HG03045 (cell line): ENCODE measurements around the gene LAMA1.
"Not testable (repeated sequence)": the region's sequence is repeated elsewhere in the genome, so short reads cannot be mapped to it uniquely, and the experiment has no call there.

ENCODE experiments used
- ATAC-seq: cut with Tn5 transposase; IDR thresholded peaks from one replicate; pipeline ENCODE4 v1.9.1; 2021; ENCODE audit warnings: mild to moderate bottlenecking, moderate library complexity; ENCODE audit not compliant: unreplicated experiment

Gene LAMA1

GRCh38 chr18:7117390-7118355, at the start of gene LAMA1:
Gene LAMA1, minus strand, starts transcription at chr18:7117797. Its CDS starts 77 bp downstream, at chr18:7117720.
- no peak for ATAC-seq

GRCh38 chr18:7165846-7166393, 48.3 kb upstream of the LAMA1 start:
- no peak for ATAC-seq

- no peak for ATAC-seq
Measured at GRCh38 chr18:7164323-7165004, 46.9 kb upstream of the LAMA1 start.

- no peak for ATAC-seq
Measured at GRCh38 chr18:7158216-7158615, 40.6 kb upstream of the LAMA1 start.

GRCh38 chr18:7157760-7158159, 40.2 kb upstream of the LAMA1 start:
- ATAC-seq = no peak

GRCh38 chr18:7155887-7156286, 38.3 kb upstream of the LAMA1 start:
- no peak for ATAC-seq

DNA sequence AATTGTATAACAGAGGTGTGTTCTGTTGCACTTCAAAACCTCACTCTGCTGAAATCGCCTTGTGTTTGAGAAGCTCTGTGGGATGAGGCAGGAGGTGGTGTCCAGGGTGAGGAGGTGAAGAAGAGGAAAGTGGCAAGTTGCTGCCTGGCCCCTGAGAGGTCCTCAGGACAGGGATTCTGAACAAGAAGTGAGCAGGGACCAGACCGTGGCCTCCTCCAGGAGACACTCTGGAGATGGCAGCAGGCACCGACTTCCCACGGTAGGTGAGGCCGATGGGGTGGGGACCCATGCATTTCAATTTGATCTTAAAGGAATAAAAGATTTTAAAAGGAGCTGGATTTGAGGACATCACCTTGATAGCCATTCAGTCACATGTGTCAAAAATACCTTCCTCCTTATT, 37.5 kb upstream of the LAMA1 start:
- no peak for ATAC-seq

DNA sequence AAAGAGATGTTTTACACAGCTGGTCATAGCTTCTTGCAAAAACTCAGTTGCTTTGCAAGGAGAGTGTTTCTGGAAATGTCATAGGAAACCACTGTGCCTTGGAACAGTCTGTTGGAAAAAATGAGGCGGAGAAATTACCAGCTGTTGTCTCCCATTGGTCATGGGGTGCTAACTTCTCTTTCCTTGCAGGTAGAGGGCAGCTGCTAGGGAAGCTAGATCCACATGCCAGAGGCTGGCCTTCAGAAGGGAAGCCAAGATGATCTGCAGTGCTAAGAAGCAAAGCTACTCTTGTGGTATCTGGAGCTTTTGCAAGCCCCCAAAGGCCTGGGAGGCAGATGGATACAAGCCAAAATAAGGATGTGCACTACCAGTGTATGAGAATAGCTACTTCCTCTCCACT, 34.8 kb upstream of the LAMA1 start:
- ATAC-seq = no peak

- no peak for ATAC-seq
Measured at GRCh38 chr18:7147399-7147798, 29.8 kb upstream of the LAMA1 start.

DNA sequence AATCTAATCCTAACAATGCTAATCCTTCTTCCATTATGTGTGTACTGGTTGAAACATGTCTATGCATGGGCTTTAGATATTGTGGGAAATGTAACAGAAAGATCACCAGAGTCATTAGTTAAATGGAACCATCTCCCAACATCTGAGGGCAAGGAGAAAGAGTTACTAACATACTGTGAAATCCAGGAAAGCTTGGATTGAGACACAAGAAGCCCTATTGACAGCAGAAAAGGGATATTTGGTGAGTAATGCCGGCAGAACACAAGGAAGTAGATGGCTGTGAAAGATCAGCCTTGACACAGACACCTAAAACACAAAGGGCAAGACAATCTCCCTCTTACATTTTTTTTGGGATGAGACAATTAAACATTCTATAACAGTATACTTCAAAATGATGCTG, 28.5 kb upstream of the LAMA1 start:
- ATAC-seq = no peak

DNA sequence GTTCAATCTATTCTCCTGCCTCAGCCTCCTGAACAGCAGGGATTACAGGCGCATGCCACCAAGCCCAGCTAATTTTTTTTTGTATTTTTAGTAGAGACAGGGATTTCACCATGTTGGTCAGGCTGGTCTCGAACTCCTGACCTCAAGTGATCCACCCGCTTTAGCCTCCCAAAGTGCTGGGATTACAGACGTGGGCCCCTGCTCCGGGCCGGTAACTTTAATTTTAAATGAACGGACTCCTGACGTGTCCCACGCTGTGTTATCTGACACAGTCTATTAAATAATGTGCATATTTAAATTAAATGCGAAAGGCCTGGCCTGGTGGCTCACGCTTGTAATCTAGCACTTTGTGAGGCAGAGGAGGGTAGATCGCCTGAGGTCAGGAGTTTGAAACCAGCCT, 27.3 kb upstream of the LAMA1 start:
- not testable (repeated sequence) for ATAC-seq

DNA sequence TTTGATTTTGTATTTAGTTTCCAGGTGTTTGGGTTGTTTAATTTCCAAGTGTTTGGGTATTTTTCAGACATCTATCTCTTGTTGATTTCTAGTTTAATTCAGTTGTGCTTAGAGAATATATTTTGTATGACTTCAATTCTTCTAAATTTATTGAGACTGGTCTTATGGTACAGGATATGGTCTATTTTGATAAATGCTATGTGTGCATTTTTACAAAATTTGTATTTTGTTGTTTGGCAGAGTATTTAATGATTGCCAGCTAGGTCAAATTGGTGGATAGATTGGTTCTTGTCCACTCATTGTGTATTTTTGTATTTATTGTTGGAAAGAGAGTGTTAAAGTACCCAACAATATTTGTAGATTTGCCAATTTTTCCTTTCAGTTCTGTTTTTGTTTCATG, 23.7 kb upstream of the LAMA1 start:
- ATAC-seq = no peak

GRCh38 chr18:7139409-7139808, 21.8 kb upstream of the LAMA1 start:
- ATAC-seq = no peak

DNA sequence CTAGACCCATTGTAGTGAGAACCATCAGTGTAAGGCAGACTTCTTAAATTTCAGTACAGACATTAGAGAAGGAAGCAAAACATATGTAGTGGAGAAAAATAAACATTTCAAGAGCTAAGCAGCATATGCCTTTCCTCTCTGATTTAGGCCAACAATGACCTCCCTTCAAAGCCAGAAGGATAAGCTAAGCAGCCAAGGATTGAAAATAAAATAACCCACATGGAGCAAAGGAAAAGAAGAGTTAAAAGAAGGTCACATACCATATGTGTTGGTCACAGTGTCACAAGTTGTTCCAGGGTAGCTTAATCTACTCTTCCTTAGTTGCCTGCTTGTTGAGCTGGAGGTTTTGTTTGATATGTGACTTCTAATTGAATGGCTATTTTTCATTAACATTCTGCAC, 15.6 kb upstream of the LAMA1 start:
- ATAC-seq = no peak

DNA sequence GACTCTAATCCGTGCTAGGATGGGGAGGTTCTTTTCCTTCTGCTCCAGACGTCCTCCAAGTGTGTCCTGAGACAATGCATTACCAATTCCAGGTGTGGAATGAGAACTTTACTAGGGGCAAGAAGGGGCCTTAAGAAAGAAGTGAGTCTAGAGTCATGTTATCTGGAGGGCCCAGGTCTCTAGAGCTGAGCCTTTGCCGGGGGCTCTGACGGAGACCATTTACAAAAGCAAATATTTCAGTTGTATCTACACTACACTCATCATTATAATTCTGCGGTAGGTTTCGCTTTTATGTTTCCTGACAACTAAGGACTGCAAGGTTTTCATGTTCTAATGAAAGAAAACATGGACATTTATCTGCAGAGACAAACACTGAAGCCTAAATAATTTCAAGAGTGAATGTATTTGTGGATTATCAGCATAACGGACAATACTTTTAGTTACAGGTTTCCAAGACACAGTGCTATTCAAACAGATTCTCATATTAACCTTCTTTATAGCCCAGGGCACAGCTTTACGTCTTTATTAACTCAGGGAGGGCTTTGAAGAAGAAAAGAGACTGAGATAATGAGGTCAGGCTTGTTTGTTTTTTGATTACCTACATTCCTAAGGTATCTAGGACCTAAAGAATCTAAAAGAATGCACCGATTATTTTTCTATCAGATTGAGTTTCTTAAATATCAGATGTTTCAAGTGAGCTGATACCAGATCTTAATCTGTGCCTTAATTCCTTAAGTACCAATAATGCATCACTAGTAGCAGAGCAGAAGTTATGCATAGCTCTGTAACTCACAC, 15.0 kb upstream of the LAMA1 start:
- no peak for ATAC-seq

- no peak for ATAC-seq
Measured at GRCh38 chr18:7122376-7122775, 4.8 kb upstream of the LAMA1 start.

DNA sequence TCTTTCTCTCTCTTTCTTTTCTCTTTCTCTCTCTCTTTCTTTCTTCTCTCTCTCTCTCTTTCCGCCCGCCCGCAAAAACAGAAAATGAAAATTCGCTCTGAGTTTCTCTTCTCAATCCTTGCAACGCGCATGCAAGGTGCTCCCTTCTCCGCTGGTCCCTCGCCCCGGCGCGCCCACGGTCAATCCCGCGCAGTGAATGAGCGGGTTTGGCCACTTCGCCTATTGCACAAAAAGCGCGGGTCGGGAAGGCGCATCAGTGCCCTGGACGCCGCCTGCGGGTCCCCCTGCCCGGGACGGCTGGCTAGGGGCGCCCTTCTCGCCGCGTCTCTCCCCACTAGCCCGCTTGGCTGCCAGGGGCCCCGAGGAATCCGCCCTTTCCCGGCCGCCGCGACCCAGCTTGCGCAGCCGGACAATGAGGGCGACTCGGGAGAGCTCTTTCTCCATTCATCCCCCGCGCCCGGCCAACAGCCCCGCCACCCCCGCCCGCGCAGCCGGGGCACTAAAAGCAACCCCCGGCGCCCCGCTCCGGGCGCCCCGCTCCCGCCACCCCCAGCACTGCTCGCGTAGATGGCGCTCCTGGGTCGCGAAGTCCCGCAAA, 706 bp downstream of the LAMA1 start:
- no peak for ATAC-seq

DNA sequence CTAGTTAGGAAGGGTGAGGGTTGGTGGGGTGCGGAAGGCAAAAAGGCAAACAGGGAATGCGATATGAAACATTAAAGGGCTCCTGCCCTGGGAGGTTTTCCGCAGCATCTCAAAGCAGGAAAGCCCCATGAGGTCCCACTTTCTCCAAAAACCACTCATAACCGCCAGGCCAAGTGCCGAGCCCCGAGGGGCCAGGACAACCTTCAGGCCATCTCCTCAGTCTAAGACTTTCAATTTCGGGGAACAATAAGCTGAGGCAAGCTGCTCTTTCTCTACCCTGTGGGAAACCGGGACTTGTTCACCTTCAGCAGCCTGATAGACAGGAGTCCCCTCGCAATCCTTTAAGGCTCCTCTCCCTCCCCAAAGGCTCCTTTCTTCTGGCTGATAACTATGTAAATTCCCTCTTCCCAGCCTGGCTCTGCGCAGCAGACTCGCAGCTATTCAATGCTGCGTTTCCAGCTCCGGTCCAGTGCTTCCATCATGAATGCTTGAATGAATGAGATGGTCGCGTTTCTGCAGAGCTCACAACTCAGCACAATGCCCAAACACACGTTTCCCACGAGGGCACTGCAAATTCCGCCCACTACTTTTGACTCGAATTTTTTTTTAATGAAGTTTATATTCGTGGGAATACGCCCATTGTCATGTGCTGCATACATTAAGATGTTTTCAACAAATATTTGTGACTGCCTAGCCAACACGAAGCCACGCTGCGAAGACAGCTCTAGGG, 1.4 kb downstream of the LAMA1 start:
- ATAC-seq = no peak

DNA sequence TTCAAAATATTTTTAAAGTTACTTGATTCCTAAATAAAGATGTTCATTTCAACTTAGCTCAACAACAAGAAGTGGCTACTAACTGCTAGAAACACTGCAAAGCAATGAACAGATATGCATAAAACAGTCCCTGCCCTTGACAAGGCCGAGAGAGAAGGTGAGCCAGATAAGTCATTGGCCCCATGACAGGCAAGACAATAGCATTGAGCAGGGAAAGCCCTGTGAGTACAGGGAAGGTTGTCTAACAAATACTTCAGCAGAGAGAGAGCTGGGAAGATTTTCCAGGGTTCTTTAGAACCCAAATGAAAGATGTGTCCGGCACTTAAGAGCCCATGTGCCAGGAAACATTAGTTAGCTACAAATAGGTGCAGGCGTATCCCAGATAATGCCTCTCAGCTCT, 4.7 kb downstream of the LAMA1 start:
- no peak for ATAC-seq

DNA sequence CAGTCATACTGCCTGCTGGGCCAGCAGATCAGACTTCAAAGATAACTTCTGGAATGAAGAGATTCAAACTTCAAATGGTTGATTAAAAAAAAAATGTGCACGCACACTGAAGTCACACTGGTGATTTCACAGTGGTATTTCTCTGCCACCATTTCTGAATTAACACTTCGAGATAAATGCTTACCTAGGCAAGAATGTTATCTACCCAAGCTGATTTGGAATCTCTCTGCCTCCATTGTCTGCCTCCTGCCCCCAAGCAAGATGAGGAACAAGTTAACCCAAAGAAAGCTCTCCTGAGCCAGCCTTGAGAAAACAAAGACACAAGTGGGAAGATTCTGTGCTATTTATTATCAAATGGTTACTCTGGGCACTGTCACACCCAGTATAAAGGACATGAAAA, 6.5 kb downstream of the LAMA1 start:
- ATAC-seq = no peak
